Measurements from ENCODE around the gene EBP. TPM values are rescaled to one million over a fixed set of nuclear protein-coding genes. Genes with fewer than 3 reads are reported as not detected.

The EBP gene
- 110 and 155 TPM in 2 replicates for total RNA-seq

GRCh38 chrX:48521353-48522243 is at the start of gene EBP:
Gene EBP (plus strand): TSS chrX:48521808. CDS start chrX:48523772, 1,964 bp downstream.

GRCh38 chrX:48475774-48476577 is 45.6 kb upstream of the EBP start, which contains the start of gene FTSJ1:
Gene FTSJ1 (plus strand): TSS chrX:48476199. CDS start chrX:48478048, 1,849 bp downstream.

GRCh38 chrX:48508400-48509244 is 13.0 kb upstream of the EBP start, which contains the start of gene PORCN:
Gene PORCN (plus strand): TSS chrX:48508992. CDS start chrX:48509821, 829 bp downstream.

GRCh38 chrX:48539345-48540027 is 17.9 kb downstream of the EBP start, which contains the start of gene TBC1D25:
Gene TBC1D25 (plus strand): TSS chrX:48539714. CDS start chrX:48539798, 84 bp downstream.

GRCh38 chrX:48574270-48575266 is 53.0 kb downstream of the EBP start, which contains the start of gene RBM3:
Gene RBM3 (plus strand): TSS chrX:48574484. CDS start chrX:48575181, 697 bp downstream.

Other genes with a start within 250 kb of the EBP start
- gene SSX3, start 165.1 kb upstream of the EBP start, total RNA-seq: not detected in 2 replicates
- gene SSX4, start 138.3 kb upstream of the EBP start, total RNA-seq: not detected in 2 replicates
- gene SSX4B, start 109.8 kb upstream of the EBP start, total RNA-seq: not detected in 2 replicates
- 25.1 and 27.3 TPM in 2 replicates for gene SLC38A5, start 51.5 kb upstream of the EBP start, total RNA-seq
- gene FTSJ1, start 45.6 kb upstream of the EBP start, total RNA-seq: 59.4 and 79.8 TPM in 2 replicates
- 3.5 and 5.8 TPM in 2 replicates for gene PORCN, start 12.8 kb upstream of the EBP start, total RNA-seq
- gene TBC1D25, start 17.9 kb downstream of the EBP start, total RNA-seq: 3.2 and 4.9 TPM in 2 replicates
- gene RBM3, start 52.7 kb downstream of the EBP start, total RNA-seq: 145 and 340 TPM in 2 replicates
- gene WDR13, start 75.7 kb downstream of the EBP start, total RNA-seq: 102 and 103 TPM in 2 replicates
- 0.46 TPM in 1 of 2 replicates, not detected in the other for gene WAS, start 162.0 kb downstream of the EBP start, total RNA-seq
- gene SUV39H1, start 174.9 kb downstream of the EBP start, total RNA-seq: 6.2 and 6.7 TPM in 2 replicates
- not detected in 2 replicates for gene GLOD5, start 239.9 kb downstream of the EBP start, total RNA-seq

Measured in epithelial cell of umbilical artery (primary cell).